22Rv1 (cell line): Measurements from ENCODE around the gene TWF1.

Experiments
- H3K27ac ChIP-seq: fragments of 450-650 bp; 2 replicates; pipeline ENCODE4 v1.5.1; 2017
- CTCF ChIP-seq: fragments of 450-650 bp; IDR thresholded peaks from 2 replicates; pipeline ENCODE4 v1.5.1; 2017; ENCODE audit warnings: mild to moderate bottlenecking
- ZFX ChIP-seq: fragments of 450-650 bp; IDR thresholded peaks from 2 replicates; pipeline ENCODE4 v1.6.1; 2017; ENCODE audit warnings: antibody characterized with exemption, borderline replicate concordance

TWF1 gene

GRCh38 chr12:43840338-43840737 is 34.2 kb upstream of the TWF1 start:
- H3K27ac ChIP-seq, result no peak overlapping the region
- TF ChIP-seq CTCF (no peak), ZFX (no peak)

- no peak for TF ChIP-seq CTCF
- no peak for TF ChIP-seq ZFX
- peak overlapping the region; percentile 66 for H3K27ac ChIP-seq
These were observed 30.4 kb upstream of the TWF1 start for GRCh38 chr12:43836475-43836989.

GRCh38 chr12:43835656-43836474 is 29.7 kb upstream of the TWF1 start, which contains the start of gene TMEM117:
Gene TMEM117 (plus strand): TSS chr12:43836081.
- no peak for TF ChIP-seq ZFX
- TF ChIP-seq CTCF, result peak; percentile 9; the same call in 1 of the 2 replicates
- H3K27ac ChIP-seq, result peak within 1 kb of the TSS; percentile 66

GRCh38 chr12:43835264-43835655 is 29.1 kb upstream of the TWF1 start:
- H3K27ac ChIP-seq, result peak overlapping the region; percentile 66
- TF ChIP-seq CTCF, result no peak
- TF ChIP-seq ZFX, result no peak

- H3K27ac ChIP-seq, result no peak overlapping the region
- no peak for TF ChIP-seq CTCF
- TF ChIP-seq ZFX, result no peak
These were observed 26.5 kb upstream of the TWF1 start for GRCh38 chr12:43832463-43833168.

GRCh38 chr12:43827093-43827492 is 21.0 kb upstream of the TWF1 start:
- no peak for TF ChIP-seq ZFX
- TF ChIP-seq CTCF, result no peak
- no peak overlapping the region for H3K27ac ChIP-seq

- TF ChIP-seq CTCF (no peak), ZFX (no peak)
- no peak overlapping the region for H3K27ac ChIP-seq
These were observed 20.6 kb upstream of the TWF1 start for GRCh38 chr12:43826681-43827080.
